GM21423 (cell line): ENCODE data around the gene B3GNT9.

Experiments used
- ATAC-seq: cut with Tn5 transposase; IDR thresholded peaks from one replicate; pipeline ENCODE4 v1.9.1; 2021; ENCODE audit warnings: mild to moderate bottlenecking, moderate library complexity; ENCODE audit not compliant: unreplicated experiment

Gene B3GNT9

GRCh38 chr16:67150833-67151396 lies at the start of gene B3GNT9:
Gene B3GNT9 (minus strand): TSS chr16:67150998. CDS start chr16:67150485, 513 bp downstream.
- ATAC-seq, result peak; percentile 55

GRCh38 chr16:67200491-67200890 lies 49.7 kb upstream of the B3GNT9 start:
- no peak for ATAC-seq

- ATAC-seq, result no peak
Measured at GRCh38 chr16:67199808-67200198, 49.0 kb upstream of the B3GNT9 start.

GRCh38 chr16:67199011-67199807 lies 48.4 kb upstream of the B3GNT9 start, which contains the start of gene ELMO3:
Gene ELMO3 (plus strand): TSS chr16:67199131. CDS start chr16:67199327, 196 bp downstream.
- no peak for ATAC-seq

- ATAC-seq, result no peak
Measured at GRCh38 chr16:67198238-67198734, 47.5 kb upstream of the B3GNT9 start.

- no peak for ATAC-seq
Measured at GRCh38 chr16:67197704-67198103, 46.9 kb upstream of the B3GNT9 start.

GRCh38 chr16:67196881-67197280 lies 46.1 kb upstream of the B3GNT9 start:
- ATAC-seq, result no peak

- ATAC-seq, result no peak
Measured at GRCh38 chr16:67195676-67196075, 44.9 kb upstream of the B3GNT9 start.

- no peak for ATAC-seq
Measured at GRCh38 chr16:67194260-67194659, 43.5 kb upstream of the B3GNT9 start.

- ATAC-seq, result no peak
Measured at GRCh38 chr16:67193536-67193935, 42.7 kb upstream of the B3GNT9 start.

GRCh38 chr16:67192781-67193361 lies 42.1 kb upstream of the B3GNT9 start:
- ATAC-seq, result no peak

- ATAC-seq, result peak; percentile 84
Measured at GRCh38 chr16:67191995-67192681, 41.3 kb upstream of the B3GNT9 start, which contains the start of gene E2F4. Gene E2F4 (plus strand): TSS chr16:67192155. CDS start chr16:67192228, 73 bp downstream.

GRCh38 chr16:67191411-67191994 lies 40.7 kb upstream of the B3GNT9 start:
- no peak for ATAC-seq

GRCh38 chr16:67190448-67191399 lies 39.9 kb upstream of the B3GNT9 start:
- ATAC-seq, result no peak

- no peak for ATAC-seq
Measured at GRCh38 chr16:67190041-67190440, 39.2 kb upstream of the B3GNT9 start, which contains the start of gene EXOC3L1. Gene EXOC3L1 (minus strand): TSS chr16:67190136. CDS start chr16:67189676, 460 bp downstream.

- ATAC-seq, result no peak
Measured at GRCh38 chr16:67188798-67189197, 38.0 kb upstream of the B3GNT9 start.

- no peak for ATAC-seq
Measured at GRCh38 chr16:67188323-67188722, 37.5 kb upstream of the B3GNT9 start.

GRCh38 chr16:67187175-67187890 lies 36.5 kb upstream of the B3GNT9 start:
- ATAC-seq, result no peak

- no peak for ATAC-seq
Measured at GRCh38 chr16:67186550-67186950, 35.8 kb upstream of the B3GNT9 start.
